HFFc6 (cell line): ENCODE results near the gene ADAMTS17. TPM values are rescaled to one million over a fixed set of nuclear protein-coding genes. Genes with fewer than 3 reads are reported as not detected.
A peak's percentile ranks its signal among the peaks of the same experiment; 100 is the strongest.

Experiments used
- DNase-seq: peaks from one replicate; pipeline ENCODE4 v3.0.0-alpha.2; 2018
- H3K27ac Mint-ChIP-seq: 2 replicates; pipeline ENCODE4 v1.8.0; 2020; ENCODE audit warnings: mild to moderate bottlenecking, mixed read lengths
- H3K27me3 Mint-ChIP-seq: 2 replicates; pipeline ENCODE4 v1.8.0; 2021; ENCODE audit warnings: mild to moderate bottlenecking, moderate library complexity, mixed read lengths; ENCODE audit not compliant: insufficient read depth
- H3K36me3 Mint-ChIP-seq: 2 replicates; pipeline ENCODE4 v1.8.0; 2021; ENCODE audit warnings: low read depth, mixed read lengths
- H3K4me1 Mint-ChIP-seq: 2 replicates; pipeline ENCODE4 v1.8.0; 2020; ENCODE audit warnings: low read depth, mixed read lengths
- H3K4me3 Mint-ChIP-seq: 2 replicates; pipeline ENCODE4 v1.8.0; 2020; ENCODE audit warnings: mild to moderate bottlenecking, moderate library complexity, mixed read lengths
- H3K9me3 Mint-ChIP-seq: 2 replicates; pipeline ENCODE4 v1.8.0; 2020; ENCODE audit warnings: mild to moderate bottlenecking, mixed read lengths
- total RNA-seq, 6 experiments: library from RNA; stranded (reverse); fragmentation: NEBNext Ultra II Directional; extraction: Animal tissue kit (Norgen Biotek cat#: 25700); gene quantifications; 2 replicates in 1 of 6; 3 replicates in 5 of 6; pipeline ENCODE4 v1.2.3, GENCODE V29; 2021
- TF ChIP-seq, protein P1 (sequence below): fragments of 200-600 bp; sonication (generic); IDR thresholded peaks from 2 replicates; pipeline ENCODE4 v1.5.0; 2021; ENCODE audit warnings: antibody characterized with exemption, mild to moderate bottlenecking

ADAMTS17 gene
- total RNA-seq, 6 experiments from 2014 or later = not detected

- TF ChIP-seq, protein P1, sequence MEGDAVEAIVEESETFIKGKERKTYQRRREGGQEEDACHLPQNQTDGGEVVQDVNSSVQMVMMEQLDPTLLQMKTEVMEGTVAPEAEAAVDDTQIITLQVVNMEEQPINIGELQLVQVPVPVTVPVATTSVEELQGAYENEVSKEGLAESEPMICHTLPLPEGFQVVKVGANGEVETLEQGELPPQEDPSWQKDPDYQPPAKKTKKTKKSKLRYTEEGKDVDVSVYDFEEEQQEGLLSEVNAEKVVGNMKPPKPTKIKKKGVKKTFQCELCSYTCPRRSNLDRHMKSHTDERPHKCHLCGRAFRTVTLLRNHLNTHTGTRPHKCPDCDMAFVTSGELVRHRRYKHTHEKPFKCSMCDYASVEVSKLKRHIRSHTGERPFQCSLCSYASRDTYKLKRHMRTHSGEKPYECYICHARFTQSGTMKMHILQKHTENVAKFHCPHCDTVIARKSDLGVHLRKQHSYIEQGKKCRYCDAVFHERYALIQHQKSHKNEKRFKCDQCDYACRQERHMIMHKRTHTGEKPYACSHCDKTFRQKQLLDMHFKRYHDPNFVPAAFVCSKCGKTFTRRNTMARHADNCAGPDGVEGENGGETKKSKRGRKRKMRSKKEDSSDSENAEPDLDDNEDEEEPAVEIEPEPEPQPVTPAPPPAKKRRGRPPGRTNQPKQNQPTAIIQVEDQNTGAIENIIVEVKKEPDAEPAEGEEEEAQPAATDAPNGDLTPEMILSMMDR = no peak
- Mint-ChIP-seq H3K36me3 (no peaks in the 10 kb centered on the region), H3K27ac (peak overlapping the region; percentile 16; the same call in 1 of the 2 replicates), H3K4me3 (peak overlapping the region; percentile 84; the same call in 1 of the 2 replicates), H3K27me3 (peaks cover 2% of the 10 kb centered on the region), H3K9me3 (peaks cover 21% of the 10 kb centered on the region; the same call in 1 of the 2 replicates), H3K4me1 (peaks cover 7% of the 10 kb centered on the region; the same call in 1 of the 2 replicates)
- DNase-seq = no peak
Observed at GRCh38 chr15:100350434-100351226, 8.9 kb upstream of the ADAMTS17 start.

DNA sequence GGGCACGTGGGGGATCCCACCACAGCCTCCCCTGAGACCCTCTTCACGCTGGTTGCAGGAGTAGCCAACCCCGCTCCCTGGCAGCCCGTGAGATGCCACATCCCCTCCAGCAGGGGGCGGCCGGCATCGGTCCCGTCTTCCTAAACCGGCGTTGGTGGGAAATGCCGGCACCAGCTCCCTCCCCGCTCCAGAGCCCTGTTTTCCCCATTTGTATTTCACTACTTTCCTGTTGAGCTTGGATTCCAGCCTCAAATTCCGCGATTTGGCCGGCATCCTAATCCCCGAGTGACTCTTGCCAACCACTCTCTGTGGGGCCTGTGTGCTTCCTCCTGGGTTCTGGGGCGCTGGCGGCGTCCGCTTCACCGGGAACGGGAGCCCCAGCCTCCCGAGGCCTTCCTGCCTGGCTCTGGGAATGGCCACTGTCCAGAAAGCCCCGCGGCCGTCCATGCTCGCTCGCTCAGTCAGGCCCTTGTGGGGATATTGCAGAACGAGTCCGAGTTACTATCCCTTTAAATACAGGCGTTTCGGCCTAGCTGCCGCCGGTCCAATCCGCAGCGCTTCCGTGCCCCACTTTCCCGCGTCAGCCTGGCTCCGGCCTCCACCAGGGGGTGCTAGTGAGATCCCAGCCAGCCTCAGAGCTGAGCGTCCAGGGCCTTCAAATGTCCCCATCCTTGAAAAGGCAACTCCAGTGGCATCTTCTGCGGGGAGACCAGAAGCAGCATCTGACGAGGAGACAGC lies 8.1 kb upstream of the ADAMTS17 start:
- peaks cover 2% of the 10 kb centered on the region for H3K27me3 Mint-ChIP-seq
- peaks cover 17% of the 10 kb centered on the region; the same call in 1 of the 2 replicates for H3K9me3 Mint-ChIP-seq
- no peaks in the 10 kb centered on the region for H3K36me3 Mint-ChIP-seq
- H3K4me1 Mint-ChIP-seq = peaks cover 7% of the 10 kb centered on the region; the same call in 1 of the 2 replicates
- peak; percentile 6 for DNase-seq
- H3K27ac Mint-ChIP-seq = peak overlapping the region; percentile 16; the same call in 1 of the 2 replicates
- peak overlapping the region; percentile 84; the same call in 1 of the 2 replicates for H3K4me3 Mint-ChIP-seq
- TF ChIP-seq, protein P1 = peak; percentile 75

DNA sequence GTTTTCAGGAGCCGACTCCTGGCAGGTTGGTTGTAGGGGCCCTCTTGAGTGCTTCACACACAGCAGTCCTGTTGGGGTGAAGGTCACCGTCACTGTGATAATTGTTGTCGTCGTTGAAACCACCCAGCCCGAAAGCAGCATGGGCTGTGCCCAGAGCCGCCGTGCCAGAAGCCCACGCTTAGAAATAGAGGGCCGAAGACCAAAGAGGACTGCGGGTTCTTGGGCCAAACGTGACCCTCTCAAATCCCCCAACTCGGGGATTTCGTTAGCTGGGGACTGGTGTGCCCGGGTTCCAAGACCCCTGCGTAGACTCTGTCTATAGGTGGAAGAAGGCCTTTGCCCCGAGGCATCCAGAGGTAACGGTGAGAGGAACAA lies 7.5 kb upstream of the ADAMTS17 start:
- peaks cover 7% of the 10 kb centered on the region; the same call in 1 of the 2 replicates for H3K4me1 Mint-ChIP-seq
- TF ChIP-seq, protein P1 = no peak
- no peaks in the 10 kb centered on the region for H3K36me3 Mint-ChIP-seq
- peaks cover 2% of the 10 kb centered on the region for H3K27me3 Mint-ChIP-seq
- H3K9me3 Mint-ChIP-seq = peaks cover 17% of the 10 kb centered on the region; the same call in 1 of the 2 replicates
- DNase-seq = no peak
- no peak overlapping the region; the same call in 1 of the 2 replicates for H3K4me3 Mint-ChIP-seq
- no peak overlapping the region for H3K27ac Mint-ChIP-seq

- TF ChIP-seq, protein P1 = no peak
- Mint-ChIP-seq H3K36me3 (no peaks in the 10 kb centered on the region), H3K4me1 (peaks cover 7% of the 10 kb centered on the region; the same call in 1 of the 2 replicates), H3K27ac (no peak overlapping the region), H3K27me3 (peaks cover 2% of the 10 kb centered on the region), H3K9me3 (peaks cover 17% of the 10 kb centered on the region; the same call in 1 of the 2 replicates), H3K4me3 (no peak overlapping the region)
- DNase-seq = no peak
Observed at GRCh38 chr15:100348578-100348977, 6.8 kb upstream of the ADAMTS17 start.

- no peaks in the 10 kb centered on the region for H3K36me3 Mint-ChIP-seq
- peaks cover 2% of the 10 kb centered on the region for H3K27me3 Mint-ChIP-seq
- no peak overlapping the region for H3K27ac Mint-ChIP-seq
- TF ChIP-seq, protein P1 = no peak
- peaks cover 22% of the 10 kb centered on the region; the same call in 1 of the 2 replicates for H3K9me3 Mint-ChIP-seq
- H3K4me1 Mint-ChIP-seq = peaks cover 7% of the 10 kb centered on the region; the same call in 1 of the 2 replicates
- no peak for DNase-seq
- no peak overlapping the region for H3K4me3 Mint-ChIP-seq
Observed at GRCh38 chr15:100346866-100347512, 5.2 kb upstream of the ADAMTS17 start.
